HepG2 (cell line): ENCODE results near the gene MEX3A. TPM values are rescaled to one million over a fixed set of nuclear protein-coding genes. Genes with fewer than 3 reads are reported as not detected.

Experiments
- FUBP1 ChIP-seq: sonication (generic); formaldehyde crosslinking; IDR thresholded peaks from 2 replicates; pipeline ENCODE4 v1.5.1; 2020; ENCODE audit warnings: missing genetic modification reagents, mild to moderate bottlenecking, borderline replicate concordance
- HIC2 ChIP-seq: sonication (generic); formaldehyde crosslinking; IDR thresholded peaks from 2 replicates; pipeline ENCODE4 v1.9.0; 2022; ENCODE audit warnings: low read depth, missing genetic modification reagents
- HOXD1 ChIP-seq: sonication (generic); formaldehyde crosslinking; IDR thresholded peaks from 2 replicates; pipeline ENCODE4 v1.5.0; 2020; ENCODE audit warnings: missing genetic modification reagents
- MAFF ChIP-seq: IDR thresholded peaks from 2 replicates; pipeline ENCODE4 v1.6.1; 2011; ENCODE audit warnings: low read depth, low read length, improper control_type of control experiment
- MTA3 ChIP-seq: sonication (generic); formaldehyde crosslinking; IDR thresholded peaks from 2 replicates; pipeline ENCODE4 v1.4.0; 2020; ENCODE audit warnings: missing genetic modification reagents
- NFYC ChIP-seq: IDR thresholded peaks from 2 replicates; pipeline ENCODE4 v1.6.1; 2016; ENCODE audit warnings: missing genetic modification reagents, missing compliant biosample characterization
- PLSCR1 ChIP-seq: sonication (generic); formaldehyde crosslinking; IDR thresholded peaks from 2 replicates; pipeline ENCODE4 v1.5.0; 2020; ENCODE audit warnings: missing genetic modification reagents, mild to moderate bottlenecking, borderline replicate concordance
- RBAK ChIP-seq: sonication (generic); formaldehyde crosslinking; IDR thresholded peaks from 2 replicates; pipeline ENCODE4 v1.5.1; 2020; ENCODE audit warnings: mild to moderate bottlenecking, missing genetic modification reagents
- SATB2 ChIP-seq: sonication (generic); formaldehyde crosslinking; IDR thresholded peaks from 2 replicates; pipeline ENCODE4 v1.5.0; 2020; ENCODE audit warnings: missing genetic modification reagents
- TGIF2 ChIP-seq: IDR thresholded peaks from 2 replicates; pipeline ENCODE4 v1.6.1; 2016; ENCODE audit warnings: control low read depth, missing compliant biosample characterization
- THYN1 ChIP-seq: sonication (generic); formaldehyde crosslinking; IDR thresholded peaks from 2 replicates; pipeline ENCODE4 v1.8.1; 2023; ENCODE audit warnings: low read depth, mild to moderate bottlenecking, moderate library complexity, missing genetic modification reagents, borderline replicate concordance
- WIZ ChIP-seq: sonication (generic); formaldehyde crosslinking; IDR thresholded peaks from 2 replicates; pipeline ENCODE4 v1.5.1; 2020; ENCODE audit warnings: mild to moderate bottlenecking, missing genetic modification reagents
- YY1 ChIP-seq: IDR thresholded peaks from 2 replicates; pipeline ENCODE4 v1.6.1; 2011; ENCODE audit warnings: low read length, low read depth, moderate library complexity, mild to moderate bottlenecking; ENCODE audit not compliant: insufficient read depth, insufficient replicate concordance
- ZBTB39 ChIP-seq: sonication (generic); formaldehyde crosslinking; IDR thresholded peaks from 2 replicates; pipeline ENCODE4 v1.5.0; 2020; ENCODE audit warnings: missing genetic modification reagents
- ZBTB43 ChIP-seq: sonication (generic); formaldehyde crosslinking; conservative IDR thresholded peaks from 2 replicates; pipeline ENCODE4 v1.4.0; 2020; ENCODE audit warnings: missing genetic modification reagents
- ZBTB7A ChIP-seq: sonication (generic); formaldehyde crosslinking; IDR thresholded peaks from 2 replicates; pipeline ENCODE4 v1.8.0; 2022; ENCODE audit warnings: mild to moderate bottlenecking, missing genetic modification reagents
- ZFP91 ChIP-seq: sonication (generic); formaldehyde crosslinking; IDR thresholded peaks from 2 replicates; pipeline ENCODE4 v1.9.0; 2022; ENCODE audit warnings: missing genetic modification reagents, mild to moderate bottlenecking, borderline replicate concordance
- ZNF816 ChIP-seq: sonication (generic); formaldehyde crosslinking; IDR thresholded peaks from 2 replicates; pipeline ENCODE4 v1.8.0; 2022; ENCODE audit warnings: missing genetic modification reagents, mild to moderate bottlenecking, borderline replicate concordance
- ZNF839 ChIP-seq: sonication (generic); formaldehyde crosslinking; IDR thresholded peaks from 2 replicates; pipeline ENCODE4 v1.4.0; 2020; ENCODE audit warnings: missing genetic modification reagents, mild to moderate bottlenecking, borderline replicate concordance
- polyA plus RNA-seq, 8 experiments: library from polyadenylated mRNA; depleted of rRNA in 3 of 8; stranded (reverse) in 7 of 8; unstranded in 1 of 8; fragments of >200 nt; fragmentation: Illumina TruSeq in 4 of 8; extraction: Trizol in 4 of 8; gene quantifications; 2 replicates each; pipeline versions ENCODE4 v1.2.1 to v1.2.3, GENCODE V29; 2011 to 2016; ENCODE audit warnings: low read depth in 4 of 8, missing spikeins in 1 of 8, mixed read lengths in 1 of 8; ENCODE audit not compliant: insufficient read depth in 1 of 8
- total RNA-seq, 5 experiments: library from RNA; depleted of rRNA; stranded (reverse); fragments of >200 nt; fragmentation: Illumina TruSeq; extraction: Trizol; gene quantifications; 2 replicates each; pipeline ENCODE4 v1.2.3, GENCODE V29; 2016; ENCODE audit warnings: low read depth in 1 of 5

The MEX3A gene
- total and polyA plus RNA-seq, 2 of the 13 experiments (the other 11 are each of a cell fraction or from before 2014, with no cell fraction given) = 7.6 to 9.1 TPM

GRCh38 chr1:156114101-156114918 lies 32.0 kb upstream of the MEX3A start, which contains the start of gene LMNA (continued):
- TF ChIP-seq ZBTB43 (CRISPR knock-in tag) (0 out of 2 replicates have a peak, but pooled peaks have one; percentile 28), ZFP91 (peak; percentile 99), SATB2 (CRISPR knock-in tag) (no peak), FUBP1 (CRISPR knock-in tag) (no peak), HIC2 (CRISPR knock-in tag) (peak; percentile 82), RBAK (CRISPR knock-in tag) (no peak), HOXD1 (CRISPR knock-in tag) (no peak), ZBTB39 (CRISPR knock-in tag) (no peak), TGIF2 (CRISPR knock-in tag) (no peak), MAFF (no peak), PLSCR1 (CRISPR knock-in tag) (no peak), YY1 (peak; percentile 17), MTA3 (CRISPR knock-in tag) (no peak), WIZ (CRISPR knock-in tag) (no peak), ZBTB7A (CRISPR knock-in tag) (no peak), THYN1 (CRISPR knock-in tag) (no peak), NFYC (CRISPR knock-in tag) (no peak), ZNF839 (CRISPR knock-in tag) (no peak), ZNF816 (CRISPR knock-in tag) (no peak)
